GM23338 (cell line): ENCODE results near the gene WDR38. TPM values are rescaled to one million over a fixed set of nuclear protein-coding genes. Genes with fewer than 3 reads are reported as not detected.
"Not testable (repeated sequence)": the region's sequence is repeated elsewhere in the genome, so short reads cannot be mapped to it uniquely, and the experiment has no call there.

Source experiments
- ATAC-seq: fragments of 200-7000 bp; cut with Tn5 transposase; 3 replicates; pipeline ENCODE4 v1.9.1; 2020
- DNase-seq: peaks from one replicate; pipeline ENCODE4 v3.0.0-alpha.2; 2015; ENCODE audit warnings: low spot score
- H2AFZ ChIP-seq: fragments of 200-600 bp; sonication (generic); 2 replicates; pipeline ENCODE4 v1.8.0; 2016; ENCODE audit warnings: antibody characterized with exemption, mild to moderate bottlenecking, moderate library complexity
- H3F3A ChIP-seq: fragments of 200-600 bp; sonication (generic); replicated peaks from 2 replicates; pipeline ENCODE4 v1.8.0; 2017; ENCODE audit warnings: antibody characterized with exemption, mixed run types, low read depth
- H3K27ac ChIP-seq: fragments of 200-600 bp; sonication (generic); 2 replicates; pipeline ENCODE4 v1.6.1; 2016; ENCODE audit warnings: low read depth
- H3K27me3 ChIP-seq: fragments of 200-600 bp; sonication (generic); 2 replicates; pipeline ENCODE4 v1.8.0; 2016; ENCODE audit warnings: mild to moderate bottlenecking, mixed run types, moderate library complexity; ENCODE audit not compliant: insufficient read depth
- H3K36me3 ChIP-seq: fragments of 200-600 bp; sonication (generic); 2 replicates; pipeline ENCODE4 v1.8.0; 2016; ENCODE audit warnings: mild to moderate bottlenecking; ENCODE audit not compliant: insufficient read depth
- H3K4me1 ChIP-seq: fragments of 200-600 bp; sonication (generic); 2 replicates; pipeline ENCODE4 v1.8.0; 2016; ENCODE audit warnings: mild to moderate bottlenecking, moderate library complexity; ENCODE audit not compliant: insufficient read depth
- H3K4me2 ChIP-seq: fragments of 200-600 bp; sonication (generic); 2 replicates; pipeline ENCODE4 v1.7.1; 2017; ENCODE audit warnings: mixed run types
- H3K4me3 ChIP-seq: fragments of 200-600 bp; sonication (generic); 2 replicates; pipeline ENCODE4 v1.6.1; 2016; ENCODE audit warnings: mixed run types
- H3K79me2 ChIP-seq: fragments of 200-600 bp; sonication (generic); replicated peaks from 2 replicates; pipeline ENCODE4 v1.8.0; 2017; ENCODE audit warnings: mild to moderate bottlenecking; ENCODE audit not compliant: insufficient read depth
- H3K9me2 ChIP-seq: fragments of 200-600 bp; sonication (generic); 2 replicates; pipeline ENCODE4 v1.8.0; 2017; ENCODE audit not compliant: insufficient read depth
- H4K20me1 ChIP-seq: fragments of 200-600 bp; sonication (generic); replicated peaks from 2 replicates; pipeline ENCODE4 v1.8.0; 2017; ENCODE audit warnings: mild to moderate bottlenecking; ENCODE audit not compliant: insufficient read depth
- H3K27ac Mint-ChIP-seq: 2 replicates; pipeline ENCODE4 v1.8.0; 2020; ENCODE audit warnings: inconsistent platforms, mild to moderate bottlenecking, moderate library complexity, mixed read lengths
- H3K27me3 Mint-ChIP-seq: 3 replicates; pipeline ENCODE4 v1.8.0; 2022; ENCODE audit warnings: low read depth, mild to moderate bottlenecking, moderate library complexity, mixed read lengths, inconsistent platforms; ENCODE audit not compliant: insufficient read depth, poor library complexity
- H3K36me3 Mint-ChIP-seq: 3 replicates; pipeline ENCODE4 v1.8.0; 2021; ENCODE audit warnings: low read depth, mild to moderate bottlenecking, inconsistent platforms, moderate library complexity, mixed read lengths
- H3K4me1 Mint-ChIP-seq: 3 replicates; pipeline ENCODE4 v1.8.0; 2020; ENCODE audit warnings: mild to moderate bottlenecking, inconsistent platforms, mixed read lengths
- H3K4me3 Mint-ChIP-seq: 3 replicates; pipeline ENCODE4 v1.8.0; 2021; ENCODE audit warnings: moderate library complexity, mild to moderate bottlenecking, inconsistent platforms, mixed read lengths
- H3K9me3 Mint-ChIP-seq: 3 replicates; pipeline ENCODE4 v1.8.0; 2020; ENCODE audit warnings: moderate library complexity, mild to moderate bottlenecking, inconsistent platforms, mixed read lengths
- CREB1 ChIP-seq: fragments of 250-450 bp; sonication (Bioruptor Pico); IDR thresholded peaks from 2 replicates; pipeline ENCODE4 v1.5.0; 2020; ENCODE audit warnings: low read depth, mild to moderate bottlenecking, moderate library complexity
- EZH2 ChIP-seq: fragments of 200-600 bp; sonication (generic); IDR thresholded peaks from one replicate; pipeline ENCODE4 v1.8.0; 2017; ENCODE audit warnings: antibody characterized with exemption, mild to moderate bottlenecking, low read depth; ENCODE audit not compliant: unreplicated experiment
- EZH2phosphoT487 ChIP-seq: fragments of 200-600 bp; sonication (generic); IDR thresholded peaks from one replicate; pipeline ENCODE4 v1.8.1; 2018; ENCODE audit warnings: antibody characterized with exemption; ENCODE audit not compliant: unreplicated experiment
- JUNB ChIP-seq: IDR thresholded peaks from one replicate; pipeline ENCODE4 v1.6.1; 2016; ENCODE audit warnings: antibody characterized with exemption; ENCODE audit not compliant: unreplicated experiment
- NANOG ChIP-seq: IDR thresholded peaks from 2 replicates; pipeline ENCODE4 v1.6.1; 2016; ENCODE audit warnings: antibody characterized with exemption, borderline replicate concordance
- POLR2AphosphoS5 ChIP-seq: IDR thresholded peaks from 2 replicates; pipeline ENCODE4 v1.6.1; 2016; ENCODE audit warnings: antibody characterized with exemption, low read depth
- STAT1 ChIP-seq: IDR thresholded peaks from one replicate; pipeline ENCODE4 v1.6.1; 2016; ENCODE audit warnings: antibody characterized with exemption; ENCODE audit not compliant: unreplicated experiment
- ZNF114 ChIP-seq: fragments of 250-450 bp; sonication (Bioruptor Pico); IDR thresholded peaks from 2 replicates; pipeline ENCODE4 v1.5.0; 2020; ENCODE audit warnings: mild to moderate bottlenecking, moderate library complexity
- ZNF331 ChIP-seq: fragments of 250-450 bp; sonication (Bioruptor Pico); IDR thresholded peaks from 2 replicates; pipeline ENCODE4 v1.5.0; 2020; ENCODE audit warnings: low read depth, mild to moderate bottlenecking, moderate library complexity
- polyA plus RNA-seq: library from polyadenylated mRNA; unstranded; fragments of >200 nt; fragmentation: Nextera tagmentation; extraction: Ambion mirVana; gene quantifications from 2 replicates; pipeline ENCODE4 v1.2.1, GENCODE V29; 2016
- total RNA-seq: library from RNA; depleted of rRNA; stranded (reverse); fragments of >200 nt; shearing (Covaris generic); gene quantifications from 2 replicates; pipeline ENCODE4 v1.2.3, GENCODE V29; 2014
- TF ChIP-seq, protein P1 (sequence below): IDR thresholded peaks from one replicate; pipeline ENCODE4 v1.6.1; 2018; ENCODE audit warnings: antibody characterized with exemption; ENCODE audit not compliant: unreplicated experiment
- TF ChIP-seq, protein P2 (sequence below), 2 experiments: fragments of 200-600 bp in 1 of 2; sonication (generic) in 1 of 2; conservative IDR thresholded peaks; 2 replicates each; pipeline versions ENCODE4 v1.5.1 to v1.6.1; 2016 to 2017; ENCODE audit warnings: antibody characterized with exemption in 2 of 2, low read depth in 2 of 2, mild to moderate bottlenecking in 2 of 2, moderate library complexity in 1 of 2
- TF ChIP-seq, protein P3 (sequence below): fragments of 250-450 bp; sonication (Bioruptor Pico); IDR thresholded peaks from 2 replicates; pipeline ENCODE4 v1.5.0; 2020; ENCODE audit warnings: mild to moderate bottlenecking, moderate library complexity

Gene WDR38
- total and polyA plus RNA-seq, 2 experiments from 2014 or later: not detected

DNA sequence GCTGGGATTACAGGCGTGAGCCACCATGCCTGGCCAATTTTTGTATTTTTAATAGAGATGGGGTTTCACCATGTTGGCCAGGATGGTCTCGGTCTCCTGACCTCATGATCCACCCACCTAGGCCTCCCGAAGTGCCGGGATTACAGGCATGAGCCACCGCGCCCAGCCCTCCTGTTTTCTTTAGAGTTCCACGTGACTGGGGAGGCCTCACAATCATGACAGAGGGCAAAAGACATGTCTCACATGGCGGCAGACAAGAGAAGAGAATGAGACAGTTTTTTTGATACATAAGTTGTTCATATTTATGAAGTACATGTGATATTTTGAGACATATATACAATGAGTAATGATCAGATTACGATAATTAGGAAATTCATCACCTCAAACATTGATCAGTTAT, 6.8 kb upstream of the WDR38 start:
- not testable (repeated sequence) for H3K9me2 ChIP-seq, H3K36me3 ChIP-seq, H3K4me1 Mint-ChIP-seq, H2AFZ ChIP-seq, H3K36me3 Mint-ChIP-seq, DNase-seq, H4K20me1 ChIP-seq, H3K4me2 ChIP-seq, H3K79me2 ChIP-seq, H3K4me1 ChIP-seq, ATAC-seq, H3F3A ChIP-seq, H3K9me3 Mint-ChIP-seq, H3K27me3 ChIP-seq, H3K27ac Mint-ChIP-seq, H3K27me3 Mint-ChIP-seq, H3K4me3 Mint-ChIP-seq, H3K27ac ChIP-seq, H3K4me3 ChIP-seq

DNA sequence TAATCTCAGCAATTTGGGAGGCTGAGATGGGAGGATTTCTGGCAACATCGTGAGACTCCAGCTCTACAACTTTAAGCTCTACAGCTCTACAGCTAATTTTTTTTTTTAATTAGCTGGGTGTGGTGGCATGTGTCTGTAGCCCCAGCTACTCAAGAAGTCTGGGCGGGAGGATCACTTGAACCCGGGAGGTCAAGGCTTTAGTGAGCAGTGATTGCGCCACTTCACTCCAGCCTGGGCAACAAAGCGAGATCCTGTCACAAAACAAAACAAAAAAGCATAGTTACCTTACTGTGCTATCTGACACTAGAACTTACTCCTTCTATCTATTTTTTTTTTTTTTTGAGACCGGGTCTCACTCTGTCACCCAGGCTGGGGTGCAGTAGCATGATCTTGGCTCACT, 6.3 kb upstream of the WDR38 start:
- Mint-ChIP-seq H3K9me3 (no peaks in the 10 kb centered on the region), H3K27me3 (peaks cover under 1% of the 10 kb centered on the region), H3K27ac (no peak overlapping the region), H3K4me1 (peaks cover 5% of the 10 kb centered on the region), H3K4me3 (no peak overlapping the region), H3K36me3 (no peaks in the 10 kb centered on the region)
- Histone ChIP-seq H3K9me2 (no peaks in the 10 kb centered on the region), H3K4me2 (no peak overlapping the region), H3K27ac (no peak overlapping the region), H3K4me1 (peaks cover 3% of the 10 kb centered on the region; the same call in 1 of the 2 replicates), H3K4me3 (no peak overlapping the region), H2AFZ (no peak overlapping the region), H4K20me1 (no peaks in the 10 kb centered on the region), H3K27me3 (no peaks in the 10 kb centered on the region), H3K36me3 (no peaks in the 10 kb centered on the region), H3F3A (no peaks in the 10 kb centered on the region), H3K79me2 (no peaks in the 10 kb centered on the region)
- no peak for DNase-seq
- ATAC-seq: no peak
- no peak for TF ChIP-seq CREB1 (CRISPR knock-in tag)
- no peak for TF ChIP-seq EZH2phosphoT487
- TF ChIP-seq, protein P1, sequence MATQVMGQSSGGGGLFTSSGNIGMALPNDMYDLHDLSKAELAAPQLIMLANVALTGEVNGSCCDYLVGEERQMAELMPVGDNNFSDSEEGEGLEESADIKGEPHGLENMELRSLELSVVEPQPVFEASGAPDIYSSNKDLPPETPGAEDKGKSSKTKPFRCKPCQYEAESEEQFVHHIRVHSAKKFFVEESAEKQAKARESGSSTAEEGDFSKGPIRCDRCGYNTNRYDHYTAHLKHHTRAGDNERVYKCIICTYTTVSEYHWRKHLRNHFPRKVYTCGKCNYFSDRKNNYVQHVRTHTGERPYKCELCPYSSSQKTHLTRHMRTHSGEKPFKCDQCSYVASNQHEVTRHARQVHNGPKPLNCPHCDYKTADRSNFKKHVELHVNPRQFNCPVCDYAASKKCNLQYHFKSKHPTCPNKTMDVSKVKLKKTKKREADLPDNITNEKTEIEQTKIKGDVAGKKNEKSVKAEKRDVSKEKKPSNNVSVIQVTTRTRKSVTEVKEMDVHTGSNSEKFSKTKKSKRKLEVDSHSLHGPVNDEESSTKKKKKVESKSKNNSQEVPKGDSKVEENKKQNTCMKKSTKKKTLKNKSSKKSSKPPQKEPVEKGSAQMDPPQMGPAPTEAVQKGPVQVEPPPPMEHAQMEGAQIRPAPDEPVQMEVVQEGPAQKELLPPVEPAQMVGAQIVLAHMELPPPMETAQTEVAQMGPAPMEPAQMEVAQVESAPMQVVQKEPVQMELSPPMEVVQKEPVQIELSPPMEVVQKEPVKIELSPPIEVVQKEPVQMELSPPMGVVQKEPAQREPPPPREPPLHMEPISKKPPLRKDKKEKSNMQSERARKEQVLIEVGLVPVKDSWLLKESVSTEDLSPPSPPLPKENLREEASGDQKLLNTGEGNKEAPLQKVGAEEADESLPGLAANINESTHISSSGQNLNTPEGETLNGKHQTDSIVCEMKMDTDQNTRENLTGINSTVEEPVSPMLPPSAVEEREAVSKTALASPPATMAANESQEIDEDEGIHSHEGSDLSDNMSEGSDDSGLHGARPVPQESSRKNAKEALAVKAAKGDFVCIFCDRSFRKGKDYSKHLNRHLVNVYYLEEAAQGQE: no peak
- TF ChIP-seq, protein P2, sequence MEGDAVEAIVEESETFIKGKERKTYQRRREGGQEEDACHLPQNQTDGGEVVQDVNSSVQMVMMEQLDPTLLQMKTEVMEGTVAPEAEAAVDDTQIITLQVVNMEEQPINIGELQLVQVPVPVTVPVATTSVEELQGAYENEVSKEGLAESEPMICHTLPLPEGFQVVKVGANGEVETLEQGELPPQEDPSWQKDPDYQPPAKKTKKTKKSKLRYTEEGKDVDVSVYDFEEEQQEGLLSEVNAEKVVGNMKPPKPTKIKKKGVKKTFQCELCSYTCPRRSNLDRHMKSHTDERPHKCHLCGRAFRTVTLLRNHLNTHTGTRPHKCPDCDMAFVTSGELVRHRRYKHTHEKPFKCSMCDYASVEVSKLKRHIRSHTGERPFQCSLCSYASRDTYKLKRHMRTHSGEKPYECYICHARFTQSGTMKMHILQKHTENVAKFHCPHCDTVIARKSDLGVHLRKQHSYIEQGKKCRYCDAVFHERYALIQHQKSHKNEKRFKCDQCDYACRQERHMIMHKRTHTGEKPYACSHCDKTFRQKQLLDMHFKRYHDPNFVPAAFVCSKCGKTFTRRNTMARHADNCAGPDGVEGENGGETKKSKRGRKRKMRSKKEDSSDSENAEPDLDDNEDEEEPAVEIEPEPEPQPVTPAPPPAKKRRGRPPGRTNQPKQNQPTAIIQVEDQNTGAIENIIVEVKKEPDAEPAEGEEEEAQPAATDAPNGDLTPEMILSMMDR (conservative IDR thresholded peaks at IDR 0.05; ENCODE audit: low read depth in 2 of 2): no peak
- no peak for TF ChIP-seq POLR2AphosphoS5
- TF ChIP-seq ZNF114 (CRISPR knock-in tag): no peak
- TF ChIP-seq, protein P3, sequence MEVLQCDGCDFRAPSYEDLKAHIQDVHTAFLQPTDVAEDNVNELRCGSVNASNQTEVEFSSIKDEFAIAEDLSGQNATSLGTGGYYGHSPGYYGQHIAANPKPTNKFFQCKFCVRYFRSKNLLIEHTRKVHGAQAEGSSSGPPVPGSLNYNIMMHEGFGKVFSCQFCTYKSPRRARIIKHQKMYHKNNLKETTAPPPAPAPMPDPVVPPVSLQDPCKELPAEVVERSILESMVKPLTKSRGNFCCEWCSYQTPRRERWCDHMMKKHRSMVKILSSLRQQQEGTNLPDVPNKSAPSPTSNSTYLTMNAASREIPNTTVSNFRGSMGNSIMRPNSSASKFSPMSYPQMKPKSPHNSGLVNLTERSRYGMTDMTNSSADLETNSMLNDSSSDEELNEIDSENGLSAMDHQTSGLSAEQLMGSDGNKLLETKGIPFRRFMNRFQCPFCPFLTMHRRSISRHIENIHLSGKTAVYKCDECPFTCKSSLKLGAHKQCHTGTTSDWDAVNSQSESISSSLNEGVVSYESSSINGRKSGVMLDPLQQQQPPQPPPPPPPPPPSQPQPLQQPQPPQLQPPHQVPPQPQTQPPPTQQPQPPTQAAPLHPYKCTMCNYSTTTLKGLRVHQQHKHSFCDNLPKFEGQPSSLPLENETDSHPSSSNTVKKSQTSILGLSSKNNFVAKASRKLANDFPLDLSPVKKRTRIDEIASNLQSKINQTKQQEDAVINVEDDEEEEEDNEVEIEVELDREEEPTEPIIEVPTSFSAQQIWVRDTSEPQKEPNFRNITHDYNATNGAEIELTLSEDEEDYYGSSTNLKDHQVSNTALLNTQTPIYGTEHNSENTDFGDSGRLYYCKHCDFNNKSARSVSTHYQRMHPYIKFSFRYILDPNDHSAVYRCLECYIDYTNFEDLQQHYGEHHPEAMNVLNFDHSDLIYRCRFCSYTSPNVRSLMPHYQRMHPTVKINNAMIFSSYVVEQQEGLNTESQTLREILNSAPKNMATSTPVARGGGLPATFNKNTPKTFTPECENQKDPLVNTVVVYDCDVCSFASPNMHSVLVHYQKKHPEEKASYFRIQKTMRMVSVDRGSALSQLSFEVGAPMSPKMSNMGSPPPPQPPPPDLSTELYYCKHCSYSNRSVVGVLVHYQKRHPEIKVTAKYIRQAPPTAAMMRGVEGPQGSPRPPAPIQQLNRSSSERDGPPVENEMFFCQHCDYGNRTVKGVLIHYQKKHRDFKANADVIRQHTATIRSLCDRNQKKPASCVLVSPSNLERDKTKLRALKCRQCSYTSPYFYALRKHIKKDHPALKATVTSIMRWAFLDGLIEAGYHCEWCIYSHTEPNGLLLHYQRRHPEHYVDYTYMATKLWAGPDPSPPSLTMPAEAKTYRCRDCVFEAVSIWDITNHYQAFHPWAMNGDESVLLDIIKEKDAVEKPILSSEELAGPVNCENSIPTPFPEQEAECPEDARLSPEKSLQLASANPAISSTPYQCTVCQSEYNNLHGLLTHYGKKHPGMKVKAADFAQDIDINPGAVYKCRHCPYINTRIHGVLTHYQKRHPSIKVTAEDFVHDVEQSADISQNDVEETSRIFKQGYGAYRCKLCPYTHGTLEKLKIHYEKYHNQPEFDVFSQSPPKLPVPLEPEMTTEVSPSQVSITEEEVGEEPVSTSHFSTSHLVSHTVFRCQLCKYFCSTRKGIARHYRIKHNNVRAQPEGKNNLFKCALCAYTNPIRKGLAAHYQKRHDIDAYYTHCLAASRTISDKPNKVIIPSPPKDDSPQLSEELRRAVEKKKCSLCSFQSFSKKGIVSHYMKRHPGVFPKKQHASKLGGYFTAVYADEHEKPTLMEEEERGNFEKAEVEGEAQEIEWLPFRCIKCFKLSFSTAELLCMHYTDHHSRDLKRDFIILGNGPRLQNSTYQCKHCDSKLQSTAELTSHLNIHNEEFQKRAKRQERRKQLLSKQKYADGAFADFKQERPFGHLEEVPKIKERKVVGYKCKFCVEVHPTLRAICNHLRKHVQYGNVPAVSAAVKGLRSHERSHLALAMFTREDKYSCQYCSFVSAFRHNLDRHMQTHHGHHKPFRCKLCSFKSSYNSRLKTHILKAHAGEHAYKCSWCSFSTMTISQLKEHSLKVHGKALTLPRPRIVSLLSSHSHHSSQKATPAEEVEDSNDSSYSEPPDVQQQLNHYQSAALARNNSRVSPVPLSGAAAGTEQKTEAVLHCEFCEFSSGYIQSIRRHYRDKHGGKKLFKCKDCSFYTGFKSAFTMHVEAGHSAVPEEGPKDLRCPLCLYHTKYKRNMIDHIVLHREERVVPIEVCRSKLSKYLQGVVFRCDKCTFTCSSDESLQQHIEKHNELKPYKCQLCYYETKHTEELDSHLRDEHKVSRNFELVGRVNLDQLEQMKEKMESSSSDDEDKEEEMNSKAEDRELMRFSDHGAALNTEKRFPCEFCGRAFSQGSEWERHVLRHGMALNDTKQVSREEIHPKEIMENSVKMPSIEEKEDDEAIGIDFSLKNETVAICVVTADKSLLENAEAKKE (CRISPR knock-in tag): no peak
- TF ChIP-seq JUNB: no peak
- no peak for TF ChIP-seq STAT1
- TF ChIP-seq NANOG: no peak
- no peak for TF ChIP-seq ZNF331
- no peak for TF ChIP-seq EZH2
